Neural cell (in vitro differentiated cells): Measurements from ENCODE around the gene SMPX.
"Not testable (repeated sequence)": the region's sequence is repeated elsewhere in the genome, so short reads cannot be mapped to it uniquely, and the experiment has no call there.

ENCODE experiments used
- CTCF ChIP-seq: fragments of 450-650 bp; IDR thresholded peaks from 2 replicates; pipeline ENCODE4 v1.5.1; 2014; ENCODE audit warnings: antibody characterized with exemption, mild to moderate bottlenecking, moderate library complexity; ENCODE audit not compliant: poor library complexity, severe bottlenecking
- TAF1 ChIP-seq: IDR thresholded peaks from 2 replicates; pipeline ENCODE4 v1.6.1; 2012; ENCODE audit warnings: low read depth

- not testable (repeated sequence) for TF ChIP-seq TAF1, CTCF
Observed at GRCh38 chrX:21773036-21773435, 15.1 kb upstream of the SMPX start.
